ENCODE data around the gene ANXA3.

The ANXA3 gene

DNA sequence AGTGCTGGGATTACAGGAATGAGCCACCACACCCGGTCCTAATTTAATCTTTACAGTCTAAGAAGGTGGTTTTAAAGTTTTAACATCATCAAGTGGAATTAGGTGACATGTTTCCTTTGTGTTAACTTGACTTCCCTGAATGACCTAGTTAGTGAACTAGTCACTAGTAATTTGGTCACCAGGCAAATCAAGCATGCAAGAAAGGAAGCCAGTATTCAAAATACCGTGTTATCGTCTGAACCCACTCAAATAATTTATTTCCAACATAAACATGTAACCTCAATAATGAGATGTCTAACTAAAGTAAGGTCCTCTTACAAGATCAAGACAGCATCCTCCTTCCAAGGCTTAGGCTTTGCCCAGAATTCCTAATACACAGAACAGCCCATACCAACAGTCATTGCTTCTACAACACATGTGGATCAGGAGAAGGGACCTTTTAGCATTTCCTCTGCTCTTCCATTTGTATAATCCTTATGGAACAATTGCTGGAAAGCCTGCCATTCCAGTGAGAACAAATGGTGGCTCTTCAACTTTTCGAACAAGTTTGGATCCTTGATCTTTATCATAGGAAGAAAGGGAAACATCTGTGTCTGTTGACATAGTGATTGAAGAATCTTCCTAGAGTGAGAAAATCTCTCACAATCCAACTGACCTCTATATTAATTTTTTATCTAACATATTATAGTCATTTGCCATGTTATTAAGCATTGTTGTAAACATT lies 97.2 kb downstream of the ANXA3 start:
- no peak for DNase-seq

DNA sequence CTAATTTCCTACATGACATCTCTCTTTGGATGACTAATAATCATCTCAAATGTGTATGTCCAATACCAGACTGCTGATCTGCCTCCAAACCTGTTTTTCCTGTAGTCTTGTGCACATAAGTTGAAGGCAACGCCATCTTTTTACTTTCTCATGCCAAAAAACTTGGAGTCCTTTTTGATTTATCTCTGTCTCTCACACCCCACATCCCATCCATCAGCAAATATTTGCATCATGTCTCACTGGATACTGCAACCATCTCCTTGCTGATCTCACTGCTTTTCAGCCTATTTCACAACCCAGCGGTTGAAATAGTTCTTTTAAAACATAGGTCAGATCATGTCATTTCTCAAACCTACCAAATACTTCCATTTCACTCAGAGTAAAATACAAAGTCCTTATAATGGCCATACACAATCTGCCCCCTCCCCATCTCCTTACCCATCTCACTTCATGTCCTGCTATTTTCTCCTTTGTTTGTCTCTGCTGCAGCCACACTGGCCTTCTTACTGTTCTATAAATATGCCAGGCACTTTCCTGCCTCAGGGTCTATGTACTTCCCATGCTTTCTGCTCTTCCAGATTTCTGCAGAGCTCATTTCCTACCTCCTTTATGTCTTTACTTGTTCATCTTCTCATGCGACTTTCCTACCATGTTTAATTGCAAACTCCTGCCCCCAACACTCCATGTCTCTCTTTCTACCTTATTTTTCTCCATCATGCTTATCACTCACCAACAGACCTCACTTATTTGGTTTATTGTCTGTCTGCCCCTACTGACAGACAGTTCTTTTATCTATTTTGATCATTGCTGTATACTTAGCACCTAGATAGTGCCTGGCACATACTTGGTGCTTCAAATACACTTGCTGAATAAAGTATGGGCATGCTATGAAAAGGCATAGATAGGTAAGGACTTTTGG lies 98.8 kb downstream of the ANXA3 start:
- no peak for DNase-seq

DNA sequence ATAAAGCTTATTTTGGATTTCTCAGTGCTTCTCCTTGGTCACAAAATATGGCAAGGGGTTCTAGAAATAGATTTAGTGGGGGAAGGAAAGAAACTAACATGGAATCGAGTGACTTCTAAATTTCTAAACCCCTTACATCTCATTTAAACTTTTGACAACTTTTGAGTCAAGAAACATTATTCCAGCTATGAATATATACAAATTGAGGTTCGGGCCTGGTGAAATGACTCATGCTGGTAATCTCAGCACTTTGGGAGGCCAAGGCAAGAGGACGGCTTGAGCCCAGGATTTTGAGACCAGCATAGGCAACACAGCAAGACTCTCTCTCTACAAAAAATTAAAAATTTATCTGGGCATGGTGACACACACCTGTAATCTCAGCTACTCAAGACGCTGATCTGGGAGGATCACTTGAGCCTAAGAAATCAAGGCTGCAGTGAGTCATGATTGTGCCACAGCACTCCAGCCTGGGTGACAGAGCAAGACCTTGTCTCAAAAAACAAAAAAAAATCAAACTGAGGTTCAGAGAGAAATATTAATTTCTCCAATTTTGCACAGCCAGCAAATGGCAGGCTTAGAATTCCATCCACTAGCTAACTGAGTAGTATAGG lies 99.8 kb downstream of the ANXA3 start:
- DNase-seq: no peak

DNA sequence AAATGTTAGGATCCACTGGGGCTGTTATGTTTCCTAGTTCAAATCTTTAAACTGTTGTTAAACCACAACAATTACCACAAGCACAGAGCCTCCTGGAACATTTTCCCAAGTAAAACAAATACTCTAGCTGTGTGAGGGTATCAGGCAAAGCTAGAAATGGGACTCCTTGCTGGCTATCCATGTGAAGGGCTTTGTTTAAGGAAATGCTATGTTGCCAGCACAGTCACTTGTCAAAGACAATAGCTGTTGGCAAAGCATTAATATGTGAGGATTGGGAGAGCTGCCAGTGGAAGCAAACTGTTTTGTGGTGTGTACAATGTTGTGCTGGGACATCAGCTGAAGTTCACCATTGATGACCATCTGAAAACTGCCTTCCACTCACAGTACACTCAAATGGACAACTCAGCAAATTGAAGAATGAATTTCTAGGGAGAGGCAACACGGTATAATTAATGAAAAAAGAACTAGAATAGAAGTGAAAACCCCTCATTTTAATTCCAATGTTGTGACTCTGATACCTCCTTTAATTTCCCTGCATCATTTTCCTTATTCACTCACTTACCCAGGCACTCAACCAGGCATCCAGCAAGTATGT lies 100.8 kb downstream of the ANXA3 start:
- no peak for DNase-seq

DNA sequence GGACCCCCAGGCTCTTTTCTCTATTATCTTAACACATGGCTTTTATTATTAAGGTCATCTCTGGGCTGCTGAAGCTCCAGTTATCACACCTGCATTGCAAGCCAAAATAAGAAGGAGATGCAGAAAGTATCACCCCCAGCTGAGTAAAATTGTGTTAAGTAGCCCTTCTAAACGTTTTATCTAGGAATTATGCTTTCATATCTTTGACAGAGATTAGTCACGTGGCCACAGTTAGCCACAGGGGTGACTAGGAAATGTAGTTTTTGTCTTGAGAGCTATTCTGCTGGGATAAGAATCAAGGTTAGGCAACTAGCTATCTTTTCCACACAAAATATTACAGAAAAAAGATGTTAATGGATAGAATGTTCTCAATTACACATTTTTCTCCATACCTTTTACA lies 102.1 kb downstream of the ANXA3 start:
- DNase-seq: no peak

DNA sequence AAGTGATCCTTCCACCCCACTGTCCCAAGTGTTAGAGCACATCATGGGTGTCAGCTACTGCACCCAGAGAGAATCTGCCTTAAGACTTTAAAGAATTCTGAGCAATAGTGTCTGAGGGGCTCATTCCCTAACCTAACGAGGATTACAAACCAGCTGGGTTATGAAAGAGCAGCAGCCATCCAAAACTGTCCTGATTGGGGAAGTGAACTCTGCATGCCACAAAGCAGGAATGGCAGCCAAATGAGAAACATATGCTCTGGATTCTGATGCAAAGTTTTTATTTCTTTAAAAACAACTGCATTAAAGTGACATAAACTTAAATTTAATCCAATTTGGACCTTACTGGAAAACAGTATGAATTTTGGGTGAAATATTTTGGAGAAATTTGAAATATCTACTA lies 103.2 kb downstream of the ANXA3 start:
- DNase-seq: no peak

DNA sequence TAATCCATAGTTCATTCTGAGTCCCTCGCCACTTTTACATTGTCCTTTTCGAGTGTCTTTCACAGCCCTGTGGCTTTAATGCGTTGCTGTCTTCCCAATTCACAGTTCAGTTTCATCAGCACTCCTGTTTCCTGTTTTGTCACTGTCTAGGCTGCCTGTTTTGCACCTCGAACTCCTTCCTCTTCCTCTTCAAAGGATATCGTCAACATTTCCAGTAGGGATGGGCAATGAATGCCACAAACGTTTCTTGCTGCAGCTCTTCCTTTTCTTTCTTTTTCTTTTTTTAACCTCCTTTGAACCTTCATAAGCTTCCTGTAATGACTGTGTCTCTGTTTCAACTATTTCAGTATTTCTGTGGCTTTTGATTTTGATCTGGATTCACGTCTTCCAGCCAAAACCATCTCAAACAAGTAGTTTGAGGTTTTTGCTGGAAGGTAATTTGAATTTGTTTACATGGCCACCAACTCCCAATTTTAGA lies 105.4 kb downstream of the ANXA3 start:
- no peak for DNase-seq

DNA sequence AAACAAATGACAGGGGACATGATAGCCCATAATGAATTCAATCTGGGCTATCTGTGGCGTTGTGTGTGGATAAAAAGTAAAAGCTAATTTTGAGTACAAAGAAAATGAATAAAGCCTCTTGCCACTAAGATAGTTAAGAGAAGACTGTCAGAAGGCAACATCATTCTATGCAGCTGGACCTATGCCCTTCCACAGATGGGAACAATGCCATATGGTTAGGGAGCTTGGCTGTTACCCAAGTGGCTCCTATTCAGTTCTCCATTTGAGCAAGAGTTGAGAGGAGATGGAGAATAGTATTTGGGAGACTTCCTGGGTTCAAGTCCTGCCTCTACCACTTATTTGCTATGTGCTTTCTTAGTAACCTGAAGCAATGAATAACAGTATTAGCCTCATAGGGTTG lies 107.7 kb downstream of the ANXA3 start:
- no peak for DNase-seq

DNA sequence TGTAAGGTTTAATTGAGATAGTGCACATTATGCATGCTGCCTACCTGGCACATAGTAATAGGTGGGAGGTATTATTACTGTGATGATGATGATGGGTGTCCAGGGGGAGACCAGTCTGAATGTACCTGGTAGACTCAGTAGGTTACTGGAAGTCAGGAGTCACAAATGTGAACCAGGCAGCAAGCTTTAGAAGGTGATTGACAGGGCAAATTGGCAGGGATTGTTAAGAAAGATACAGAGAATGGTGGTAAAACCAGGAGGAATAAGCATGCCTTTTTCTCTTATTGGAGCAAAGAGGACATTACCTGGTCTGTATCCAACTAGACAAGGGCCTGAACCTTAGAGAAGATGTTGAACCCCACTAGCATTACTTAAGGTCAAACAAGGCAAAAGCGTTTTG lies 108.1 kb downstream of the ANXA3 start:
- no peak for DNase-seq
